SK-MEL-5 (cell line): Measurements from ENCODE around the gene ZNF157. TPM values are rescaled to one million over a fixed set of nuclear protein-coding genes. Genes with fewer than 3 reads are reported as not detected.
"Not testable (repeated sequence)": the region's sequence is repeated elsewhere in the genome, so short reads cannot be mapped to it uniquely, and the experiment has no call there.

ENCODE experiments used
- DNase-seq: peaks from one replicate; pipeline ENCODE4 v3.0.0-alpha.2; 2016; ENCODE audit warnings: low read depth, low spot score
- in situ Hi-C: cut with HindIII; loops from 2 replicates; pipeline ENCODE4 v1.10.0; 2016; ENCODE audit warnings: low sequenced_read_pairs, high pct_unique_total_duplicates, low pct_unique_long_range_greater_than_20kb
- polyA plus RNA-seq, 2 experiments: library from polyadenylated mRNA; depleted of rRNA; stranded (reverse); fragments of >200 nt; gene quantifications; 2 replicates each; pipeline ENCODE4 v1.2.3, GENCODE V29; 2015
- total RNA-seq: library from RNA; depleted of rRNA; stranded (reverse); fragments of >200 nt; shearing (Covaris generic); gene quantifications from 2 replicates; pipeline ENCODE4 v1.2.3, GENCODE V29; 2014; rRNA removed

ZNF157 gene
- total RNA-seq: 0.24 TPM in 1 of 2 replicates, not detected in the other
- polyA plus RNA-seq (2015; cell fraction: cytosol; rRNA removed): not detected in 2 replicates
- polyA plus RNA-seq (2015; cell fraction: nucleus; rRNA removed): 0.07 TPM in 1 of 2 replicates, not detected in the other

- DNase-seq: no peak
- in situ Hi-C loops: no loop called here
Observed at GRCh38 chrX:47370278-47370677, at the start of gene ZNF157. ZNF157 (plus strand) TSS chrX:47370578; CDS start chrX:47370669, 91 bp downstream.

DNA sequence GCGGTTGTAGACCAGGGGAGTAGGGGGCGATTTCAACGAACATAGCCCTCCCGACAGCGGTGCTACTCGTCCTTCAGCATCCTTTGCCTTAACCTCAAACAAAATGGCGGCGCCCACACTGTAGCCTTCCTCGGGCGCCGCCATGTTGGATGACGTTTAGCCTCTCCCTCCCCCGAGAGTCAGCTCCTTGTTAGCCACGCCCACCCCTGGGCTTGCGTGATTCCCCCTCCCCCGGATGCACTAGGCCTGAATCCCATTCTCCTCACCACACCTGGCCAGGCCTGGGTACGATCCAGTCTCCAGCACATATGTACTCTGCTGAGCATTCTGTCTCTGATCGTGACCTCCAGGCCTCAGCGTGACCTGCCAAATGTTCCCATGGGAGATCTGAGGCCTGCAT is 49.0 kb upstream of the ZNF157 start:
- peak; percentile 11 for DNase-seq
- in situ Hi-C loops: no loop called here

DNA sequence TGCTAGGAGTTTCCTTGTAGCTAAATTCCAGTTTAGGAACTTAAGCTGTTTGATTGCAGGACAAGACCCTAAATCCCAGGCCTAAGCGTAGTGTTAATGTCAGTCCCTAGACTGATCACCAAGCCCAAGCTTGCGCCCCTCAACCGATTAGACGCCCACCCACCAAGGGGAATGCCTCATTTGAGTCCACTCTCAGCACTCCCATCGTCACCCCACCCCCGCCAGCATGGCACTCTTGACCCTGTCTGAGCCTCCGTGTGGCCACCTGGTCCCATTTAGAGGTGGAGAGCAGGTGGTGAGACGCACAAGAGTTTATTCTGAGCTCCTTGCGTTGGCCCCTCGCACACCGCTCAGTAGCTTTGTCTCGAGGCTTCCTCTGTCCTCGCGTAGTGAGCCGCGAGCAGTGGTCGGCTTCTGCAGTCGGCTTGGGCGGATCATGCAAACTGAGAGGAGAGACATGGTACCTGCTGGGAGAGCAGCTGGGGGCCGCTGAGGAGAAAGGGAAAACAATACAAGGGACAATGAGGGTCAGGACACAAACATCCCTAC is 48.5 kb upstream of the ZNF157 start:
- in situ Hi-C loops: no loop called here
- DNase-seq: no peak

GRCh38 chrX:47327902-47328301 is 42.5 kb upstream of the ZNF157 start:
- in situ Hi-C loops: no loop called here
- DNase-seq: no peak

DNA sequence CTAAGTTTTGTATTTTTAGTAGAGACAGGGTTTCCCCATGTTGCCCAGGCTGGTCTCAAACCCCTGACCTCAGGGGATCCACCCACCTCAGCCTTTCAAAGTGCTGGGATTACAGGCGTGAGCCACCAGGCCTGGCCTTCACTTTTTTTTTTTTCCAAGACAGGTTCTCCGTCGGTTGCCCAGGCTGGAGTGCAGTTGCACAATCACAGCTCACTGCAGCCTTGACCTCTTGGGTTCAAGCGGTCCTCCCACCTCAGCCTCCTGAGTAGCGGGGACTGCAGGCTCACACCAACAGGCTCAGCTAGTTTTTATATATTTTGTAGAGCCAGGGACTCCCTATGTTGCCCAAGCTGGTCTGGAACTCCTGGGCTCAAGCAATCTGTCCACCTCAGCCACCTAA is 37.6 kb upstream of the ZNF157 start:
- in situ Hi-C loops, DNase-seq: not testable (repeated sequence)

GRCh38 chrX:47351706-47352105 is 18.7 kb upstream of the ZNF157 start:
- in situ Hi-C loops: no loop called here
- DNase-seq: no peak

DNA sequence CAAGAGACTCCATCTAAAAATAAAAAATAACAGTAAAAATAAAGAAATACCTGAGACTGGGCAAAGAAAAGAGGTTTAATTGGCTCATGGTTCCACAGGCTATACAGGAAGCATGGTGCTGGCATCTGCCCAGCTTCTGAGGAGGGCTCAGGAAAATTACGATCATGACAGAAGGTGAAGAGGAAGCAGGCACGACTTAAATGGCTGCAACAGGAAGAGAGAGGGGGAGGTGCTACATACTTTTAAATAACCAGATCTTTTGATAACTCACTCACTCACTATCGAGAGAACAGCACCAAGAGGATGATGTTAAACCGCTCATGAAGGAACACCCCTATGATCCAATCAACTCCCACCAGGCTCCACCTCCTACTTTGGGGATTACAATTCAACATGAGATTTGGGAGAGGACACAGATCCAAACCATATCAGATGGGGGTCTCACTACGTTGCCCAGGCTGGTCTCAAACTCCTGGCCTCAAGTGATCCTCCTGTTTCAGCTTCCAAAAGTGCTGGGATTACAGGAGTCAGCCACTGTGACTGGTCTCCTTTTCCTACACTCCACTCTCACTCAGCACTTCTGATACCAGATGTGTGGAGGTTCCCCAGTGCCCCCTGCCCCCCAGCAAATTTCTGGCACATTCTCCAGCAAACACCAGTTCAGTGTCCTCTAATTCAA is 11.9 kb upstream of the ZNF157 start:
- DNase-seq: no peak
- in situ Hi-C loops: no loop called here

DNA sequence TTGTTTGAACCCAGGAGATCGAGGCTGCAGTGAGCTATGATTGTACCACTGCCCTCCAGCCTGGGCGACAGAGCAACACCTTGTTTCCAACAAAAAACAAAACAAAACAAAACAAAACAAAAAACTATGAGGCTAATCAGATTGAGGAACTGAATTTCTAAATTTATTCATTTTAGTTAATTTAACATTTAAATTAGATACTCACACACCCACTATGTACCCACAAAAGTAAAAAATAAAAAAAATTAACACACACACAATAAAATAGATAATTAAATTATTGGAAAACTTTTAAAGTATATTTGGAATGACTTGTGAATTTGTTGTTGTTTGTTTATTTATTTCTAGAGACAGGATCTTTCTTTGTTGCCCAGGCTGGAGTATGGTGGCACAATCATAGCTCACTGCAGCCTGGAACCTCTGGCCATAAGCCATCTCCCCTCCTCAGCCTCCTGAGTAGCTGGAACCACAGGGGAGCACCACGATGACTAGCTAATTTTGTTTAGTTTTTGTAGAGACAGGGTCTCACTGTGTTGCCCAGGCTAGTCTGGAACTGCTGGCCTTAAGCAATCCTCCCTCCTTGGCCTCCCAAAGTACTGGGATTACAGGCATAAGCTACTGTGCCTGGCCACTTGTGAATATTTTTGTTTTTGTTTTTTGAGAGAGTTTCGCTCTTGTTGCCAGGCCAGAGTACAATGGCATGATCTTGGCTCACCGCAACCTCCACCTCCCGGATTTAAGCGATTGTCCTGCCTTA is 9.8 kb upstream of the ZNF157 start:
- no peak for DNase-seq
- in situ Hi-C loops: no loop called here

DNA sequence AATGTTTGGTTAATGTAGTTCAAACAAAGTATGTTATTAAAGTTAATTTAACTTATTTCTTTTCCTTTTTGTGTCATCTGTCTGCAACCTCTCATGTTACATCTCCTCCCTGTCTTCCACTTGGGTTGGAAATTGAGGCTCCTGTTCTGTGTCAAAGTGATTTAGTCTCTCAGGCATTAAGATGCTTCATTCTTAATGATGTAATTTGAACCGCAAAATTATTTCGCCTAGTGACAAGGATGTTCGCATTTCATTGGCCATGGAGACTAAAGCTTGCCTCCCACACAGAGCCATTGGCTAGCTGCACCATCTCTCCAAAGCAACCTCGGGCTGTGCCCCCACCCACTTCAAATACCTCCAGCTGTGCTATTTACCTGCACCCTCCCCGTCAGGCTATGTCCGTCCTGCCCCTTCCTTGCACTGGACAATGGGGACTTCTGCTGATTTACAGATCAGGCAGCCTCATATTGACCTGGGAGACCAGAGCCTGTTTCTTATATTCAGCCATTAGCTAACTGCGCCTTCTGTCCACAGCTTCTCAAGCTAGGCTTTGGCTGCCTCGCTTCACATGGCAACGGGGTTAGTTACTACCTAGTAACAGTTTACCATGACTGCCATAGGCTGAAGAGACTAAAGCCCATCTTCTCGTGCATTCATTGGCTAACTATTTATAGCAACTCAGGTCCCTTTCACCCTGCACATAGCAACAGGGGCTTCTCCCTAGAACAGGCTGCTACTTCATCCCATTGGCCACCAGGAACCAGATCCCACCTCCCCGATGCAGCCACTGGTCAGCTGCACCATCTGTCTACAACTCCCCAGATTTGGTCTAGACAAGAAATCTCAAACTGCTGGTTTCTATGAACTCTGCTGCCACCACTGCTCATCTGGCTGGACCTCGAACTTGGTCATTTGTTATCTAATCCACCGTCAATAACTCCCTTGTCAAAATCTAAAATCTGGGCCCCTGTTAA is 8.6 kb upstream of the ZNF157 start:
- in situ Hi-C loops: no loop called here
- peak; percentile 98 for DNase-seq

DNA sequence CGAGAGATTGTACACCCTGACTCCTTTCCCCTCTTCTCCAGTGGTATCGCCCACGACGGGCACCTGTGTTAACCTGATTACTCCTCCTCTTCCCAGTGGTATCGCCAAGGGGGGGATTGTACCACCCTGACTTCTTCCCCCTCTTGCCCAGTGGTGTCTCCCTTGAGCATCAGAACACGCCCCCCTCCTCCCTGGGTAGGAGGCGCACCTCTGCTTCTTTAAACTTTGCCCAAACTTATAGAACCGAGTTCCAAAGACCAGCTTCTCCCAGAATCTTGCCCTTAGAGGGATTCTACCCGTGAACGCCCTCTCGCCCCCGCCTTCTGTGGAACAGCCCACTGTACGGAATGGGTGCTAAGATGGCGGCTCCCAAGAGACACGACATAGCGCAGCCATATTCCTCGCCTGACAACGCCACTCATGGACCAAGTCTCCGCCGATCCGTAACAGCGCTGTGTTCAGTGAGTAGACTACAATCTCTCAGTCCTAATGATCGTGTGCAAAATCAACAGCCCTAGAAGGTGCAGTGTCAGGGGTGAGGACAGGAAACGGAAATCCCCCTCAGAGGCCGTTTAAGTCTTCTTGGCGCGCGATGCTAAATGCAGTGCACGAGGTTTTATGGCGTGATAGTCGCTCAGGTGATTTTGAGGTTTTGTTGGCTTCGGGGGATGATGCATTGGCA is 4.2 kb upstream of the ZNF157 start:
- peak; percentile 83 for DNase-seq
- in situ Hi-C loops: no loop called here

DNA sequence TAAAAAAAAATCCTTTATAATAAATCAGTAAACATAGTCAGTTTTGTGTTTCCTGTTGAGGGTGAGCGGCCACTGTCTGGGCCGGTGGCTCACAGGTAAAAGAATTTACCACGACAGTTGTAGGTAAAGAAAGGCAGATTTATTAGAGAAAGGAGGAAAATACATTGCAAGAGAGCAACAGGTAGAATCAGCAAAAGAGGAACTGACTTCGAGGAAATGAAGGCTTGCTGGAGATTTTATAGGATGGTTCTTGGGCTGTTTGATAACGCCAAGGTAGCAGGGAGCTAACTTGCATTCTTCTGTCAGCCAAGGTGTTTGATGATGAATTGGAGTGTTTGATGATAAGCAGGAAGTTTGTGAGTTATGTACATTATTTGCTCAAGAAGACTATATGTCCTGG is 2.8 kb downstream of the ZNF157 start:
- no peak for DNase-seq
- in situ Hi-C loops: no loop called here

GRCh38 chrX:47380268-47380667 is 9.9 kb downstream of the ZNF157 start:
- peak; percentile 73 for DNase-seq
- in situ Hi-C loops: no loop called here

DNA sequence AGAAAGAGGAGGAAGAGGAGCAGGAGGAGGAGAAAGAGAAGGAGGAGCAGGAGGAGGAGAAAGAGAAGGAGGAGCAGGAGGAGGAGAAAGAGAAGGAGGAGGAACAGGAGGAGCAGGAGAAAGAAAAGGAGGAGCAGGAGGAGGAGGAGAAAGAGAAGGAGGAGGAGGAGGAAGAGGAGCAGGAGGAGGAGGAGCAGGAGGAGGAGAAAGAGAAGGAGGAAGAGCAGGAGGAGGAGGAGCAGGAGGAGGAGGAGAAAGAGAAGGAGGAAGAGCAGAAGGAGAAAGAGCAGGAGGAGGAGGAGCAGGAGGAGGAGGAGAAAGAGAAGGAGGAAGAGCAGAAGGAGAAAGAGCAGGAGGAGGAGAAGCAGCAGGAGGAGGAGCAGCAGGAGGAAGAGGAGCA is 10.5 kb downstream of the ZNF157 start:
- in situ Hi-C loops: not testable (repeated sequence)
- DNase-seq: peak; percentile 9

- in situ Hi-C loops: no loop called here
Observed at GRCh38 chrX:47384502-47384901, 14.1 kb downstream of the ZNF157 start.

DNA sequence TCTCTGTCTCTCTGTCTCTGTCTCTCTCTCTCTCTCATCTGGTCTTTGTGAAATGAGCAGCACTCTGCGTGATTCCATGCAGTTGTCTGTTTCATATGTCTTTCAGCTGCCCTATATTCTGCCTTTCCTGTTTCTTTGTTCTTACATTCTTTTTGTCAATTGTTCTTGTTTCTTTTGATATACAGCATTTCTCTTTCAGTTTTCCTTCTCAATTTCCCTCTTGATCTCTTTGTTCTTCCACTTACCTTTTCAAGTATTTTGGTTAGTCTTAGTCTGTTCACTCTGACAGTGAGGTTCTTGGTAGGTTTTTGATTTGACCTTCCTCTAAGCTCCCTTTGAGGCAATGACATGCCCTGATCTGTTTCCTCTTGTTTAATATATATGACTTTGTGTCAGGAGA is 20.4 kb downstream of the ZNF157 start:
- DNase-seq: no peak
- in situ Hi-C loops: no loop called here

More at GRCh38 chrX:47384502-47384901, 14.1 kb downstream of the ZNF157 start:
- peak; percentile 74 for DNase-seq

DNA sequence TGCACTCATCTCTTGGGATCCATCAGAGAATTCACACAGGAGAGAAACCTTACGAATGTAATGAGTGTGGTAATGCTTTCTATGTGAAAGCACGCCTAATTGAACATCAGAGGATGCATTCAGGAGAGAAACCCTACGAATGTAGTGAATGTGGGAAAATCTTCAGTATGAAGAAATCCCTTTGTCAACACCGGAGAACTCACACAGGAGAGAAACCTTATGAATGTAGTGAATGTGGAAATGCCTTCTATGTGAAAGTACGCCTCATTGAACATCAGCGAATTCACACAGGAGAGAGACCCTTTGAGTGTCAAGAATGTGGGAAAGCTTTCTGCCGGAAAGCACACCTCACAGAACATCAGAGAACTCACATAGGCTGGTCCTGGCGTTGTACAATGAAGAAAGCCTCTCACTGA is 42.8 kb downstream of the ZNF157 start:
- in situ Hi-C loops: no loop called here
- no peak for DNase-seq

GRCh38 chrX:47420265-47420664 is 49.9 kb downstream of the ZNF157 start:
- in situ Hi-C loops: no loop called here
- no peak for DNase-seq
